ENCODE data around the gene POLH.
"Not testable (repeated sequence)": the region's sequence is repeated elsewhere in the genome, so short reads cannot be mapped to it uniquely, and the experiment has no call there.

POLH gene

DNA sequence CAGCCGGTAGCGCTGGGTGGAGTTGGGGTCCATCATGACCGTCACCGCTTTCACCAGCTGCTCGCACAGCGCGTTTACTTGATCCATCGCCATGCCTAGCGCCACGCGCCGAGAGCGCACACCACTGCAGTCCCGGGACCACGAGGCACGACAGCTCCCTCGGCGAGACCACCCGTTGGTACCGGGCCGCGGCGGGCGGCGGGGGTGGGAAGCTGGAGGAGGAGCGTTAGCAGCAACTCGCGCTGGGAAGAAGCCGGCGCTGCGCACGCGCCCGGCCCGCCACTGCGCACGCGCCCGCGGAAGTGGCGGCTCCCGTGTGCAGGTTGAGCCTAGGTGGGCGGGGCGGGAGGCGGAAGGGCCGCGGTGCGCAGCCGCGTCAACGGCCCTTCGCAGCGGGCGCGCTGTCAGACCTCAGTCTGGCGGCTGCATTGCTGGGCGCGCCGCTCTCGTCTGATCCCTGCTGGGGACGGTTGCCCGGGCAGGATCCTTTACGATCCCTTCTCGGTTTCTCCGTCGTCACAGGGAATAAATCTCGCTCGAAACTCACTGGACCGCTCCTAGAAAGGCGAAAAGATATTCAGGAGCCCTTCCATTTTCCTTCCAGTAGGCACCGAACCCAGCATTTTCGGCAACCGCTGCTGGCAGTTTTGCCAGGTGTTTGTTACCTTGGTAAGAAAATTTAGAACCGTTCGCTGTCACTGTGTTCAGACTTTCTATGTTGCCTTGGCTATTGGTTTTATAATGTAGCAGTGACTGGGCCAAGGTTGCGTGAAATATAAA is at the start of gene POLH, which contains the start of gene XPO5:
POLH (plus strand) TSS at position 414 of the 780 bp plus-strand sequence. CDS start 6,135 bp downstream, outside the sequence.
XPO5 (minus strand) TSS at position 267 of the 780 bp plus-strand sequence; CDS start at position 93, 174 bp downstream.
- peak; percentile 92 for DNase-seq

GRCh38 chr6:43532201-43532600 is 43.8 kb upstream of the POLH start:
- DNase-seq = no peak

DNA sequence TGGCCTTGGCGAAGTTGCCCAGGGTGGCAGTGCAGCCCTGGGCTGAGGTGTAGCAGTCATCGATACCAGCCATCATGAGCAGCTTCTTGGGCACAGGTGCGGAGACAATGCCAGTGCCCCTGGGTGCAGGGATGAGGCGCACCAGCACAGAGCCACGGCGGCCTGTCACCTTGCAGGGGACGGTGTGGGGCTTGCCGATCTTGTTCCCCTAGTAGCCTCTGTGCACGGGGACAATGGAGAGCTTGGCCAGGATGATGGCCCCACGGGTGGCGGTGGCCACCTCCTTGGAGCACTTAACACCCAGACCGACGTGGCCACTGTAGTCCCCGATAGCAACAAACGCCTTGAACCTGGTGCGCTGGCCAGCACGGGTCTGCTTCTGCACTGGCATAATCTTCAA is 37.0 kb upstream of the POLH start:
- not testable (repeated sequence) for DNase-seq

GRCh38 chr6:43539409-43539808 is 36.6 kb upstream of the POLH start:
- DNase-seq = not testable (repeated sequence)

DNA sequence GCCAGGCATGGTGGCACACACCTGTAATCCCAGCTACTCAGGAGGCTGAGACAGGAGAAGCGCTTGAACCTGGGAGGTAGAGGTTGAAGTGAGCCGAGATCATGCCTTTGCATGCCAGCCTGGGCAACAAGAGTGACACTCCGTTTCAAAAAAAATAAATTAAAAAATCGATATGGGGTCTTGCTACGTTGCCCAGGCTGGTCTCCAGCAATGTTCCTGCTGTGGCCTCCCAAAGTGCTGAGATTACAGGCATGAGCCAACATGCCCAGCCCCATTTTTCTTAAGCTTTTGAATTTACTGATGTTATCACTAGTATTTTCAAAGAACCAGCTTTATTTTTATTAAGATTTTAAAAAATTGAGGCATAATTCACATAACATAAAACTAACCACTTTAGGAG is 35.5 kb upstream of the POLH start:
- no peak for DNase-seq

DNA sequence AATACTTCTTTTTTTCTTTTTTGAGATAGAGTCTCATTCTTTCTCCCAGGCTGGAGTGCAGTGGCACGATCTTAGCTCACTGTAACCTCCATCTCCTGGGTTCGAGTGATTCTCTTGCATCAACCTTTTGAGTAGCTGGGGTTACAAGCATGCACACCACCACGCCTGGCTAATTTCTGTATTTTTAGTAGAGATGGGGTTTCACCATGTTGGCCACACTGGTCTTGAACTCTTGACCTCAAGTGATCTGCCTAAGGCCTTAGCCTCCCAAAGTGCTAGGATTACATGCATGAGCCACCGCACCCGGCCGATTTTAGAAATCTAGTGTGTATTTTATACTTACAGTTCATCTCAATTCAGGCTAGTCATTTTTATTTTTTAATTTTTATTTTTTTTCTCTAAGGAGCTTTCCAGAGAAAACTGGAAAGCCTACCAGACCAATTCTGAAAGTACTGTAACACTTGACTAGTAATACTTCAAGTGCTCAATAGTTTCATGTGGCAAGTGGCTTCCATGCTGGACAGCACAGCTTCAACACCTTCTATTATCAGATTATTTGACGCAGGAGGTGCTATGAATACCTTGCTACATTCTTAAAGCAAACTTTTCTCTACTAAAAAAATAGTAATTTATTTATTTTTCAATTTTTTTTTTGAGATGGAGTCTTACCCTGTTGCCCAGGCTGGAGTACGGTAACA is 34.1 kb upstream of the POLH start:
- DNase-seq = no peak

DNA sequence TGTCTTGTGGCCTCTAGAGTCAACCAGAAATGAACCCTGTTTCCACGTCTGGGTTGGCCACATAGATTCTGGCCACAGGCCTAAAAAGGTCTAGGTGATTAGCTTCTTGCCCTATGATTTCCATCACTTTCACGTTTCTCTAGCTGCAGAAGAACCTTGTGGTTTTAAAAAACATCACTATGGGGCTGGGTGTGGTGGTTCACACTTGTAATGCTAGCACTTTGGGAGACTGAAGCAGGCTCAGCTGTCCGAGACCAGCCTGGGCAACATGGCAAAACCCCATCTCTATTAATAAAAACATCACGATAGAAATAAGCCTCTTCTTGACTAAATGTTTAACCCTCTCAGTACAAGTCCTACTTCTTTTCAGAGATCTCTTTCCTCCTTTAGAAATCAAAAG is 31.5 kb upstream of the POLH start:
- no peak for DNase-seq

DNA sequence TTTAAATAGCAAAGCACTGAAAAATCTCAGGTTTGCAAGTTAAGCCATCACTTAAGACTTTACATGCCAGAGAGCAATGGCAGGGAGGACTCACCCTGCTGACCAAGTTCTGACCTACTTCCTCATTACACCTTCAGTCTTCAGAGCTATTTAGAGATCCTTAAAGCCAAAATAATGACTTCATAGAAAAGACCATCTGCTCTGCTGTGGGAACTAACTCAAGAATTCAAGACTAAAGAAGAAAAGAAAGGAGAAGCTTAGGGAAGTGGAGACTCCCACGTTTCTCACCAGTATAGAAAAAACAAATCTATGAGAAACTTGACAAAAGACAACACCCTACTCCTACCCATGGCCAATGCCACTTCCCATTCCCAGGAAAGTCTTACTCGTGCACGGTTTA is 28.8 kb upstream of the POLH start:
- no peak for DNase-seq

DNA sequence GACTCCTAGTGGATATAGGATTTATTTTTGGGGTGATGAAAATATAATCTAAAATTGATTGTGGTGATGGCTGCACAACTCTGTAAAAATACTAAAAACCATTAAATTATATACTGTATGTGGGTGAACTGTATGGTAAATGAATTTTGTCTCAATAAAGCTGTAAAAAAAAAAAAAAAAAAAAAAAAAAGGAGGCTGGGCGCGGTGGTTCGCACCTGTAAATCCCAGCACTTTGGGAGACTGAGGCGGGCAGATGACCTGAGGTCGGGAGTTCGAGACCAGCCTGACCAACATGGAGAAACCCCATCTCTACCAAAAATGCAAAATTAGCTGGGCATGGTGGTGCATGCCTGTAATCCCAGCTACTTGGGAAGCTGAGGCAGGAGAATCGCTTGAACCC is 18.4 kb upstream of the POLH start:
- DNase-seq = not testable (repeated sequence)

DNA sequence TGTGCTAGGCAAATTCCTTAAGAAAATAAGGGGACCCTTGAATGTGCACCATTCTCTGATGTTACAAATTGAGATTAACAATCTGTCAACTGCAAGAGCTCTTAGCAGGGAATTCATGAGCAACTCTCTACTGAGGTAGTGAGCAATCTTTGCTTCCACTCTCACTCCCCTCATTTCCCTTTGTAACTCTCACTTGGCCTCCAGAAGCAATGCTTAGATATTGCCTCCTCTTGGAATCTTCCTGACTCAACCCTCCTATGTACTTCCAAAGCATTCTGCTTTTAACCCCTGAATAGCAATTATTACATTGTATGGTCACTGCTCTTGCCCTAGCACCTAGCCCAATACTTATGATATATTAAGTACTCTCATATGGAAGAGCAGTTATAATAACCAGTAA is 16.7 kb upstream of the POLH start:
- DNase-seq = no peak

DNA sequence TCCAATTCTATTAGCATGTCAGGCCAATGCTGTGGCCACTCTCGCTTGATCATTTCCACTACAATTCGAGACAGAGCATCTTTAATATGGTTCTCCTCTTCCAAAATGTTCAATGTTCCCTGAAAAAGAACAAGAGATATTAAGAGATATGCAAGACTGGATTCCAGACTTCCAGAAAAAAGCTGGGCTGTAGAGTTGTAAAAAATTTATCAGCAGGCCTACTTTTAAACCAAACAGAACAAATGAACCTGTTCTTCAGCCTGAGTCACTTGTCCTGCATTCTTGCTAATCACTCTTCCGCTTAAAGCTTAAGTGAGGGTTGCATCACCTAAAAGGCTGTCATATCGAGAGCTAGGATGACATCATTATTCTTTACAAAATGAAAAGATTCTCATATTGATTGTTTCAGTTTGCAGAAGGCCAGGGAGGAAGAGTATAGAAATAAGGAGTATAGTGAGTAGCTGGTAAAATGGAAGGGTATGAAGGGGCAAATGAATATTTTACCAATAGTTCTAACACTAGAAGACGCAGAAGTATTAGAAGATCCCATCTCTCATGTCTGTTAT is 5.0 kb upstream of the POLH start:
- no peak for DNase-seq

DNA sequence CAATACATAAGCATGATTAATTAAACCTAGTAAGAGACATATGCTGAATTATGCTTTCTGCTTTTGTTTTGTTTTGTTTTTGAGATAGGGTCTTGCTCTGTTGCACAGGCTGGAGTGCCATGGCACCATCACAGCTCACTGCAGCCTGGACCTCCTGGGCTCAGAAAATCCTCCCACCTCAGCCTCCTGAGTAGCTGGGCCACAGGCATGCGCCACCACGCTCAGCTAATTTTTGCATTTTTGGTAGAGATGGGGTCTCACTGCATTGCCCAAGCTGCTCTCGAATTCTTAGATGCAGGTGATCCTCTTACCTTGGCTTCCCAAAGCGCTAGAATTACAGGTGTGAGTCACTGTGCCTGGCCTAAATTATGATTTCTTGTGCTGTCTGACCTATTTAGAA is 4.0 kb upstream of the POLH start:
- no peak for DNase-seq

GRCh38 chr6:43575105-43575771 is 747 bp upstream of the POLH start:
- DNase-seq = peak; percentile 27

- DNase-seq = no peak
Observed at GRCh38 chr6:43578748-43579147, 2.8 kb downstream of the POLH start.

- no peak for DNase-seq
Observed at GRCh38 chr6:43579171-43579570, 3.2 kb downstream of the POLH start.

- no peak for DNase-seq
Observed at GRCh38 chr6:43582911-43583310, 6.9 kb downstream of the POLH start.

DNA sequence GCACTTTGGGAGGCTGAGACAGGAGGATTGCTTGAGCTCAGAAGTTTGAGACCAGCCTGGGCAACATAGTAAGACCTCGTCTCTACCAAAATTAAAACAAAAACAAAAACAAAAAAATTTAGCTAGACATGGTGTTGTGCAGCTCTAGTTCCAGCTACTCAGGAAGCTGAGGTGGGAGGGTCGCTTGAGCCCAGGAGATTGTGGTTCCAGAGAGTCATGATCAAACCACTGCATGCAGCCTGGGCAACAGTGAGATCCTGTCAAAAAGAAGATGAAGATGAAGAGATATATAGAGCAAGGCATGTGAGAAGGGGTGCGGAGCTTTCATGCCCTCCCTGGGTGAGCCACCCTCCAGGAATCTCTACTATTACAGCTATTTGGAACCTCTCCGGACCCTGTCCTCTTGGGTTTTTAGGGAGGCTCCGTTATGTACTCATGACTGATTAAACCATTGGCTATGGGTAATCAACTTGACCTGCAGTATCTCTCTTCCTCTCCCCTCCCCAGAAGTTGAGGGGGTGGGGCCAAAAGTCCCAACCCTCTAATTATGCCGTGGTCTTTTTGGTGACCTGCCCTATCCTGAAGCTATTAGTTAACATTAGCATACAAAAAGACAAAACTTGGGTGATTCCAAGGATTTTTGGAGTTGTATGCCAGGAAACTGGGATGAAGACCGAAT is 9.0 kb downstream of the POLH start:
- no peak for DNase-seq

- DNase-seq = no peak
Observed at GRCh38 chr6:43588194-43588593, 12.2 kb downstream of the POLH start.

DNA sequence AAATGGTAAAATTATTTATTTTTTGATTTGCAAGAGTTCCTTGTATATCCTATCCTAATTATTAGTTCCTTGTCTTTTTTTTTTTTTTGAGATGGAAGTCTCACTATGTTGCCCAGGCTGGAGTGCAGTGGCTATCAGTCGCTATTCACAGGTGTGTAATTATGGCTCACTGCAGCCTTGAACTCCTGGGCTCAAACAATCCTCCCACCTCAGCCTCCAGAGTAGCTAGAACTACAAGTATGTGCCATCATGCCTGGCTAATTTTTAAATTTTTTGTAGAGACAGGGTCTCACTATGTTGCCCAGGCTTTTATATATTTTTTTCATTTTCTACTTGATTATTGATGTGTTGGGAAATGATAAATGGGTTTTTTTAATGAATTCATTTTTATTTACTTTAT is 13.6 kb downstream of the POLH start:
- DNase-seq = not testable (repeated sequence)

DNA sequence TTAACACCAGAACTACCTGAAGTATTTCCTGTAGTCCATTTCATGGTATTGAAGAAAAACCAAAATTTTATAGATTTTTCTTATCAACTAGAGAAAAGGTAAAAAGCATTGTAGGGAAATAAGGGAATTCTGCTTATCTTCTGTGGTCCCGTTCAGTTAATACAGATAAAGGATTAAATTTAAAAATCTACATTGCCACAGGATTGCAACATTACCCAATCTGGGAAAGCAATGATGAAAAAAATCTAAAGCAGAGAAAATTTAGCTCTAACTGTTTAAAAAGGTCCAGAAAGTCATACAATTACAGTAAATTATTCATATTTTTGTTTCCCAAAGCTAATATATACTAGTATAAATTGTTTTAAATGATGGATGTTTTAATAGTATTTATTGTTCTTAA is 18.0 kb downstream of the POLH start:
- DNase-seq = no peak

DNA sequence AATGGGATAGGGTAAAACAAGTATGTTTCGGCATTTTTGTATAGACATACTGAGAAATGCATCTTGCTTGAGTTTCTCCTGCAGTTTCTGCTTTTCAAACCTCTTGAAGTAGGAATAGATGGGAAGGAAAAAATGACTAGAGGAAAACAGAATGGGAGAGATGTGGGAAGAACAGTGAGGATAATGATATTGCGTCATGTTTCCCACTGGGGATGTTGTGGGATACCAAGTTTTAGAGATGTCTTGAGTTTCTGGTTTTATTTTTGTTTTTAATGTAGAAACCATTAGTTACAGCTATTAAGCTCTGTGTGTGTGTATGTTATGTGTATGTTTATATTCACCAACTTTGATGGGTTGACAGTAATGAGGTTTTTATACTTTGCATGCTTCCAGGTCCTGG is 24.6 kb downstream of the POLH start:
- no peak for DNase-seq

- DNase-seq = no peak
Observed at GRCh38 chr6:43604174-43604573, 28.2 kb downstream of the POLH start.

DNA sequence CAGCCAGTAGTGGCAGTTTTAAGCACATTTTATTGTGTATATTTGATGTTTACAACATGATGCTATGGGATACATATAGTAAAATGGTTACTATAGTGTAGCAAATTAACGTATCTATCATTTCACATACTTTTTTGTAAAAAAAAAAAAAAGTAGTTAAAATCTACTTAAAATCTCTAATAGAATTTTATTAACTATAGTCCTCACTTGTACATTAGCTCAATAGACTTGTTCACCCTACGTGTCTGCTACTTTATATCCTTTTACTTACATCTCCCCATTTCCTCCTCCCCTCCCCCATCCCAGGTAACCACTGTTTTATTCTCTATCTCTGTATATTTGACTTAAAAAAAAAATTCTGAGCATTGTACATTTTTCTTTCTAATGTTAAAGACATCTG is 30.0 kb downstream of the POLH start:
- no peak for DNase-seq

Measured in NCI-H2171 treated with DMSO at 0.1 percent for 48 hours (cell line).